Measurements from ENCODE around the gene SH3GL2.

Gene SH3GL2

DNA sequence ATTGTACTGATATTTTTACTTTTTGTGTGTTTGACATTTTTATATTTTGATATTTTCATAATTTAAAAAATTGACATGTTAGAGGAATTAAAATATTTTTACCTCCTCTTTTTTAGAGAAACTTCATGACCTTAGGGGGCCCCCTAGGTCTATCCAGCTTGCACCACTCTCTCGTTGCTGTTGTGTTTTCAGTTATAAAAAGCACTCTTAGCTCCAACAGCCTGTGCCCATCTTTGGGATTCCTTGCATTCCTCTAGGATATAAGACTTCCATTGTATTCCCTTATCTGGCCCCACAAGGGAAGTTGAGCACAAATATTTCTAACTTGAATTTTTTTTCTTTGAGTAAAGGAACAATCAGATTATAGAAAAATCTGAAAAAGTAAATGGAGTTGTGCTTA, 245.3 kb downstream of the SH3GL2 start:
- DNase-seq, result no peak

DNA sequence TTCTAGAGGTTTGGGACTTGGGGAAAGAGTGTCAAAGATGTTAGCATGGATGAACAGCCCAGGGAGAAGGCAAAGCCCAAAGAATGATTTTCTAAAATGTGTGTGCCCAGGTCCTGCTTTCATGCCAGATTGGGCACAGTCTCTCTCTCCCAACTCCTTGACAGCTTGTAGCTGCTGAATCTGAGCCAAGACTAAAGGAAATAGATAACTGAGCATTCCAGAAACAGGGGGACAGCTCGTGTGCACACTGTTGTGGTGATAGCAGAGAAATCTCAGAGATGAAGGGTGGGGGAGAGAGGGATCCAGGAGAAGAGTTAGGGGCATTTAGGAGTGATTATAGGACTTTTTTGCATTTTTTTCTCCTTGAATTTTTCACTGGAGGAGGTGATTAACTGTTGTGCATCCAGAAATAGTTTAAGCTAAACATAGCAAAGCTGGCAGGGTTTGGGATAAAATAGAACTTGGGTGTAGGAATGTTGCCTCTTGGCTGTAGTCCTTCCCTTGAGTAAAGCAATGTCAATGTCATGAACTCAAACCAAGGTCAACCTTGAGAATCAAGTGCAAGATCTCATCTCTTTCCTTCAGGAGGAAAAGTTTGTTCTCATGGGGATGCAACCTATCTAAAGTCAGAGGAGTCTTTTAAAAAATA, 245.9 kb downstream of the SH3GL2 start:
- DNase-seq, result no peak

DNA sequence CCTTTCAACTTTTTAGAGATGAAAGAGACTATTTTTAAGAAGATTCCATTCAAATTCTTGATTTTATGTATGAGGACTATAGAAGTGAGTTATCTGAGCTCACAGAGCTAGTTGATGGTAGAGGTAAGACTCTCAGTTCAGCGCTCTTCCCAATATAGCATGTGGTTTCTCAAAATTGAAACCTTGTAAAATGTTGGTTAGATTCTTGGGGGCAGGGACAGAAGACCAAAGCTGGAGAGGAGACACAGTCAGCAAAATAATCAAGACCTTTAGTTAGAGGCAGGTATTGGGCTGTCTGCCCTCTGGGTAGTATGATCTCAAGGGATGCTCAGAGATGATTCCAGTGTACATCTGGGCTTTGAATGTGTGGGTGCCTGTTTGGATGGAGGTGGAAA, 246.4 kb downstream of the SH3GL2 start:
- DNase-seq, result no peak

DNA sequence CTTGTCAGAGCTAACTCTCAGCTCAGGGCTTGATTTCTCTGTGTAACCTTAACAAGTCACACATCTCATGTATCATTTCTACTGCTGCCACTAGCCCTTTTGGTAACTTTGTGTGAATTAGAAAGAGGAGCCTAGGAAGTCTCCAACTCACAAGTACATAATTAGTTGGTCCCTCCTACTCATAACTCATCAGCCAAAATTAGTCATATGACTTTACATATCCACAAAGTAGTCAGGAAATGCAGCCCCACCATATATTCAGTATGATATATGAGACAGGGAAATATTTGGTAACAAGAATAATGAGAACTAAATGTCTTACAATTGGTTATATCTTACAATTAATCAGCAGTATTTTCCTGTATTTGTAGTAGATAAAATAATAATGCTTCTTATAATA, 250.2 kb downstream of the SH3GL2 start:
- no peak for DNase-seq

DNA sequence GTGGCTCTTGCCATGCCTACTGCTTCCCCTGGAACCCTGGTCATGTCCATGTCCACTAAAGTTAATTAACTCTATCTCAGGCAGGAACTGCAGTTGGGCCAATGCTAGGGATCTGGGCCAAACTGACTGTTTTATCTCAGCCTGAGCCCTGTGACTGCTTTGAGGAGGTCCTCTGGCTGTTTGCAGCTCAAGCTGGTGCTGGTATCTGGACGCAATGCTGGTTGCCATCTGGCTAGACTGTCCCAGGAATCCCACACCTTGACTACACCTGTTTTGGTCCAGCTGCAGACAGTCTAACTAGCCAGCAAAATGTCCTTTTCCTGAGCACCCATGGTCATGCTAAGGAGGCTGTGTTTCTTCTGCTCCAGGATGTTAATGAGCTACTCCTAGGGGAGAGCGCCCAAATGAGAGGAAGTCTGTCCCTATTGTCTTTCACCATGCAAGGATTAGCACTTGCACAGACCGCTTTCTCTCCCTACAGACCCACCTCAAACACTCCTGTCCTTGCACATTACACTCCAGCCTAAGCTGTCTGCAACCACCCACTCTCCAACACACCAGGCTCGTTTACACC, 251.0 kb downstream of the SH3GL2 start:
- DNase-seq, result no peak

DNA sequence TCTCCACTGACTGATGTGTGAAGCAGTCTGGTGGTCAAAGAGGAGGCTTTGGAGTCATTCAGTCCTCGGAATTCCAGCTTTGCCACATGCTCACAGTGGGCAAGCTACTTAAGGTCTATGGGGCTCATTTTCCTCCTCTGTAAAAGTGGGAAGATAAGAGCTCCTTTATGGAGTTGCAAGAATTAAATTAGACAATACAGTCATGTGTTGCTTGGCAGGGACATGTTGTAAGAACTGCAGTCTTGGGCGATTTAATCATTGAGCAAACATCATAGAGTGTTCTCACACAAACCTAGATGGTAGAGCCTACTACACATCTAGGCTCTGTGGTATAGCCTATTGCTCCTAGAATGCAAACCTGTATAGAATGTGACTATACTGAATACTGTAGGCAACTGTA, 253.9 kb downstream of the SH3GL2 start:
- no peak for DNase-seq

DNA sequence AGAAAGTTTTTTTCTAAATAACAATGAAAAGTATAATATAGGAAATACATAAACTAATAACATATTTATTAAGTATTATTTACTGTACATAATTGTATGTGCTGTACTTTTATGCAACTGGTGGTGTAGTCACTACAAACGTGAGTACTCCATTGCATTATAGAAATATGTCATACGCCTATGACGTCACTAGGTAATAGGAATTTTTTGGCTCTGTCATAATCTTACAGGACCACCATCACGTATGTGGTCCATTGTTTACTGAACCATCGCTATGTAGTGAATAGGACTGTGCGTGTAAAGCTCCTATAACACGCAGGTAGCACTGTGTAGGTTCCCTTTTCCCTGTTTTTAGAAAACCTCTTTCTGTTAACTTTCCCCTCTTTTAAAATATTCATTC, 255.0 kb downstream of the SH3GL2 start:
- no peak for DNase-seq

DNA sequence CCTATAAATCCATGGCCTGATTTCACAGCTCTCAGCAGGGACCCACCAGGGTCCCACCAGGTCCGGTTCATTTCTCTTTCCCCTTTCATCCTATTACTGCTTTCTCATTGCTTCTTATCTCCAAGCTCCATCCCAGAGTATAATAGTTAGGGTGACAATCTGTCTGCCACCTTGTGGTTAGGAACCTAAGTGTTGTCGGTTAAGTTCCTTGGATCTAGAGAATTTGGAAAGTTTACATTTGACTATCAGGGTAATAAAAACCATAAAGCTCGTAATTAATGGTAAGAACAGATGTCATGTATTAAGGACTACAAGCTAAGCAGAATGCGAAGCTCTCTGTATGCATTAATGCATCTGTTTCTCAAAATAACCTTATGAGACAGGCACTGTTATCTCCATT, 259.1 kb downstream of the SH3GL2 start:
- no peak for DNase-seq

DNA sequence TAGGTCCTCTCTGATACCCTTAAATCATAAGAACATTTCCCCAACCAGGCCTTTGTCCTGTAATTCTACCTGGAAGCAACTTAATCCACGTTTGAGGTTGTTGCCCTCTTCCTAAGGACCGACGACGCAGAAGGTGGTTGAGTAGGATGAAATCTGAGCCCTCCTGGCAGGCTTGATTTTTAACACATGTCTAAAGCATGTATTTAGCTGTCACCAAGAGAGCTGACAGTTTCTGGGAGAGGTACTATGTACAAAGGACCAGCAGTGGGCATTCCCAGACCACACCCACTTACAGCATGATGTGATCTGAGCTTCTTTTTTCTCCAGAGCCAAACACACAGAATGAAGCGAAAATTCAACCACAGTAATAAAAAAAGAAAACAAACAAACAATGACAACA, 260.9 kb downstream of the SH3GL2 start:
- no peak for DNase-seq

DNA sequence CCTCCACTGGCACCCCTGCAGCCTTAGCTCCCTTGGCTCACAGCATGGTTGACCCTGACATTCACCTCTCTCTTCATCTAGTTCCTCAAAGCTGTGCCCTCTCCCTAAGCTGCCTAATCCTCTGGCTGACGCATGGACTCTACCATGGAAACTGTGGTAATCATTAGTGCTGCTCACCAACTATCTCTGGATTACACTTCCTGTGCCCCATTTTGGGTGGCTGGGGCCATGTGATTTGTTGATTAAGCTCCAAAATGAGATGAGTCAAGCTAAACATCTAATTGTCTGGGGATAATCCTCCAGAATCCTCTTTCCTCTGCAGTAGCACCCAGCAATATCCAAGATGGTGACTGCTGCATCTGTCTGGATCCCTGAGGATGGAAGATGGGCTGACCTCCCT, 264.4 kb downstream of the SH3GL2 start:
- DNase-seq, result no peak
